H1 (cell line): ENCODE measurements around the gene SYMPK. TPM values are rescaled to one million over a fixed set of nuclear protein-coding genes. Genes with fewer than 3 reads are reported as not detected.

Experiments used
- CTCF ChIA-PET: fragments of 300-600 bp; sonication (Branson Sonifier 250); formaldehyde crosslinking; loops from one replicate; lab custom pipeline; 2021; ENCODE audit not compliant: partially characterized antibody; lab: Charles Lee
- POLR2A ChIA-PET: fragments of 300-600 bp; sonication (Branson Sonifier 250); formaldehyde crosslinking; loops from one replicate; lab custom pipeline; 2021; ENCODE audit warnings: inconsistent platforms; ENCODE audit not compliant: partially characterized antibody; lab: Charles Lee
- DNase-seq, 2 experiments: peaks; one replicate each; pipeline versions ENCODE4 v3.0.0 to v3.0.0-alpha.2; 2010 to 2022; ENCODE audit warnings: low spot score in 2 of 2, low read depth in 1 of 2, mixed read lengths in 1 of 2
- FAIRE-seq: peaks from 2 replicates; lab custom pipeline; 2011; peaks lifted over from hg19 to GRCh38; lab: Jason Lieb, UNC
- H2AFZ ChIP-seq: 2 replicates; pipeline ENCODE4 v1.8.1; 2012; ENCODE audit warnings: low read length, inconsistent platforms
- H2AK5ac ChIP-seq: 2 replicates; pipeline ENCODE4 v1.6.1; 2013; ENCODE audit warnings: low read depth, low read length
- H2BK120ac ChIP-seq: replicated peaks from 2 replicates; pipeline ENCODE3; 2013; ENCODE audit warnings: low read depth, low read length, inconsistent platforms
- H2BK12ac ChIP-seq: 2 replicates; pipeline ENCODE4 v1.6.1; 2013; ENCODE audit warnings: low read depth, low read length
- H2BK15ac ChIP-seq: 2 replicates; pipeline ENCODE4 v1.6.1; 2013; ENCODE audit warnings: low read length
- H2BK20ac ChIP-seq: 2 replicates; pipeline ENCODE4 v1.6.1; 2013; ENCODE audit warnings: low read length
- H2BK5ac ChIP-seq: 2 replicates; pipeline ENCODE4 v1.6.1; 2013; ENCODE audit warnings: low read depth, low read length
- H3K14ac ChIP-seq: 2 replicates; pipeline ENCODE4 v1.6.1; 2013; ENCODE audit warnings: inconsistent platforms; ENCODE audit not compliant: insufficient read length
- H3K18ac ChIP-seq: 2 replicates; pipeline ENCODE4 v1.6.1; 2013; ENCODE audit warnings: low read length; ENCODE audit errors: extremely low read depth
- H3K23ac ChIP-seq: 2 replicates; pipeline ENCODE4 v1.6.1; 2013; ENCODE audit warnings: inconsistent platforms; ENCODE audit not compliant: insufficient read length
- H3K23me2 ChIP-seq: 2 replicates; pipeline ENCODE4 v1.6.1; 2013; ENCODE audit warnings: low read depth, low read length
- H3K27ac ChIP-seq: 2 replicates; pipeline ENCODE4 v1.6.1; 2011; ENCODE audit warnings: low read depth, low read length, inconsistent platforms
- H3K27me3 ChIP-seq, 4 experiments: replicated peaks in 1 of 4; 1 replicate in 1 of 4; 2 replicates in 3 of 4; pipeline versions ENCODE4 v1.6.1 to v1.8.1; 2011 to 2013; ENCODE audit warnings: low read length in 3 of 4, mild to moderate bottlenecking in 3 of 4, inconsistent platforms in 2 of 4, mixed read lengths in 2 of 4, moderate library complexity in 1 of 4; ENCODE audit not compliant: control insufficient read depth in 3 of 4, insufficient read depth in 3 of 4; ENCODE audit errors: extremely low read depth in 1 of 4
- H3K36me3 ChIP-seq, 4 experiments: 2 replicates each; pipeline versions ENCODE4 v1.6.1 to v1.8.1; 2011 to 2013; ENCODE audit warnings: mild to moderate bottlenecking in 4 of 4, low read length in 3 of 4, moderate library complexity in 2 of 4, control low read depth in 1 of 4, inconsistent platforms in 1 of 4; ENCODE audit not compliant: insufficient read depth in 4 of 4, control insufficient read depth in 2 of 4
- H3K4ac ChIP-seq: replicated peaks from 2 replicates; pipeline ENCODE3; 2013; ENCODE audit warnings: low read length, low read depth, mixed read lengths, inconsistent platforms; ENCODE audit not compliant: insufficient read length
- H3K4me1 ChIP-seq, 4 experiments: replicated peaks in 1 of 4; 1 replicate in 1 of 4; 2 replicates in 3 of 4; pipeline versions ENCODE4 v1.6.1 to v1.8.1; 2011 to 2013; ENCODE audit warnings: low read length in 3 of 4, inconsistent platforms in 2 of 4, mixed read lengths in 1 of 4; ENCODE audit not compliant: insufficient read depth in 4 of 4, control insufficient read depth in 3 of 4
- H3K4me2 ChIP-seq, 2 experiments: 2 replicates each; pipeline versions ENCODE4 v1.6.1 to v1.8.1; 2011 to 2013; ENCODE audit warnings: low read depth in 2 of 2, low read length in 2 of 2, control low read depth in 1 of 2, inconsistent platforms in 1 of 2, mild to moderate bottlenecking in 1 of 2; ENCODE audit not compliant: insufficient read depth in 1 of 2
- H3K4me3 ChIP-seq, 4 experiments: fragments of 200-600, 300-600 bp in 1 of 4; sonication (generic), shearing (Covaris generic), sonication (Bioruptor Twin) in 1 of 4; 2 replicates each; pipeline versions ENCODE4 v1.5.1 to v1.8.1; 2011 to 2016; ENCODE audit warnings: low read length in 4 of 4, low read depth in 3 of 4, control low read depth in 2 of 4, inconsistent platforms in 2 of 4, mild to moderate bottlenecking in 2 of 4, mixed read lengths in 1 of 4, moderate library complexity in 1 of 4; ENCODE audit not compliant: insufficient read depth in 2 of 4; ENCODE audit errors: extremely low read depth in 1 of 4
- H3K56ac ChIP-seq: replicated peaks from 2 replicates; pipeline ENCODE3; 2013; ENCODE audit warnings: low read depth, mild to moderate bottlenecking, mixed read lengths, low read length, inconsistent platforms; ENCODE audit not compliant: insufficient read length
- H3K79me1 ChIP-seq: 2 replicates; pipeline ENCODE4 v1.6.1; 2013; ENCODE audit warnings: low read depth, low read length, control low read depth
- H3K79me2 ChIP-seq, 2 experiments: 2 replicates each; pipeline versions ENCODE4 v1.6.1 to v1.8.1; 2012 to 2013; ENCODE audit warnings: low read length in 2 of 2, mild to moderate bottlenecking in 2 of 2, inconsistent platforms in 1 of 2; ENCODE audit not compliant: insufficient read depth in 2 of 2, control insufficient read depth in 1 of 2
- H3K9ac ChIP-seq, 4 experiments: replicated peaks in 1 of 4; 1 replicate in 1 of 4; 2 replicates in 3 of 4; pipeline versions ENCODE4 v1.6.1 to v1.8.1; 2011 to 2013; ENCODE audit warnings: low read depth in 3 of 4, low read length in 3 of 4, control low read depth in 2 of 4, mild to moderate bottlenecking in 2 of 4, moderate library complexity in 2 of 4, inconsistent platforms in 1 of 4; ENCODE audit errors: extremely low read depth in 1 of 4
- H3K9me3 ChIP-seq, 2 experiments: 2 replicates each; pipeline versions ENCODE4 v1.6.1 to v1.8.1; 2012 to 2013; ENCODE audit warnings: mild to moderate bottlenecking in 2 of 2, moderate library complexity in 2 of 2, control low read depth in 1 of 2, inconsistent platforms in 1 of 2, low read depth in 1 of 2, low read length in 1 of 2, mixed read lengths in 1 of 2; ENCODE audit not compliant: insufficient read depth in 2 of 2
- H4K20me1 ChIP-seq, 2 experiments: replicated peaks in 1 of 2; 2 replicates each; pipeline versions ENCODE3 to v1.8.1; 2011 to 2013; ENCODE audit warnings: inconsistent platforms in 2 of 2, low read length in 2 of 2, mild to moderate bottlenecking in 1 of 2; ENCODE audit not compliant: insufficient read depth in 2 of 2, control insufficient read depth in 1 of 2
- H4K5ac ChIP-seq: 2 replicates; pipeline ENCODE4 v1.6.1; 2013; ENCODE audit warnings: low read length, low read depth, mixed read lengths, inconsistent platforms; ENCODE audit not compliant: insufficient read length
- H4K8ac ChIP-seq: 2 replicates; pipeline ENCODE4 v1.8.0; 2013; ENCODE audit warnings: mild to moderate bottlenecking, moderate library complexity, low read length, inconsistent platforms; ENCODE audit not compliant: insufficient read depth; ENCODE audit errors: extremely low read depth
- H4K91ac ChIP-seq: replicated peaks from 2 replicates; pipeline ENCODE3; 2013; ENCODE audit warnings: low read length, mixed read lengths, inconsistent platforms; ENCODE audit not compliant: insufficient read length
- CBX8 ChIP-seq: fragments of 300-800, 300-1000 bp; sonication (generic); IDR thresholded peaks from 2 replicates; pipeline ENCODE4 v1.7.1; 2016; ENCODE audit warnings: low read depth, low read length, borderline replicate concordance
- CTBP2 ChIP-seq: IDR thresholded peaks from 2 replicates; pipeline ENCODE4 v1.7.0; 2011; ENCODE audit warnings: borderline replicate concordance, mild to moderate bottlenecking, moderate library complexity, mixed read lengths, low read length; ENCODE audit not compliant: insufficient read depth, insufficient read length
- GABPA ChIP-seq: IDR thresholded peaks from 2 replicates; pipeline ENCODE4 v1.6.1; 2011; ENCODE audit warnings: mild to moderate bottlenecking, low read length, moderate library complexity, borderline replicate concordance; ENCODE audit not compliant: insufficient read depth
- HDAC2 ChIP-seq, 2 experiments: fragments of 300-600 bp in 1 of 2; sonication (generic) in 1 of 2; IDR thresholded peaks; 2 replicates each; pipeline ENCODE4 v1.6.1; 2011 to 2012; ENCODE audit warnings: low read depth in 2 of 2, low read length in 2 of 2, mild to moderate bottlenecking in 2 of 2, moderate library complexity in 2 of 2, borderline replicate concordance in 1 of 2, inconsistent platforms in 1 of 2
- JUND ChIP-seq: IDR thresholded peaks from 2 replicates; pipeline ENCODE4 v1.6.1; 2011; ENCODE audit warnings: mild to moderate bottlenecking, improper control_type of control experiment, low read length
- POLR2AphosphoS5 ChIP-seq: IDR thresholded peaks from 2 replicates; pipeline ENCODE4 v1.6.1; 2011; ENCODE audit warnings: low read depth, low read length
- SIN3A ChIP-seq, 2 experiments: IDR thresholded peaks in 1 of 2; conservative IDR thresholded peaks in 1 of 2; 2 replicates each; pipeline ENCODE4 v1.6.1; 2011 to 2012; ENCODE audit warnings: low read length in 2 of 2, improper control_type of control experiment in 1 of 2, low read depth in 1 of 2, mild to moderate bottlenecking in 1 of 2
- SP4 ChIP-seq: IDR thresholded peaks from 2 replicates; pipeline ENCODE4 v1.6.1; 2012; ENCODE audit warnings: low read length, inconsistent platforms
- SUZ12 ChIP-seq: fragments of 200-600 bp; sonication (generic); IDR thresholded peaks from 2 replicates; pipeline ENCODE4 v1.6.1; 2012; ENCODE audit warnings: mild to moderate bottlenecking, inconsistent platforms, low read length, moderate library complexity, mixed read lengths
- TAF7 ChIP-seq: optimal IDR thresholded peaks from 2 replicates; pipeline ENCODE3; 2011; ENCODE audit warnings: low read depth, mild to moderate bottlenecking, inconsistent platforms, low read length, moderate library complexity, borderline replicate concordance
- WGBS, 2 experiments: shearing (Covaris generic) in 1 of 2; methylation state at CpG; one replicate each; pipeline versions ENCODE4 v1.1.6 to v1.1.7; 2013 to 2015; ENCODE audit warnings: low lambda C conversion rate in 2 of 2, mixed read lengths in 2 of 2, inconsistent platforms in 1 of 2, low coverage in 1 of 2, missing lambda C conversion rate in 1 of 2; ENCODE audit not compliant: insufficient replicate concordance in 2 of 2, insufficient coverage in 1 of 2, insufficient read length in 1 of 2; ENCODE audit errors: extremely low coverage in 1 of 2, missing lambda C conversion rate in 1 of 2; 5-methylcytosine and 5-hydroxymethylcytosine counted together
- polyA plus RNA-seq, 7 experiments: library from polyadenylated mRNA; depleted of rRNA in 3 of 7; stranded (reverse) in 5 of 7; unstranded in 2 of 7; fragments of >200 nt in 5 of 7; fragments of 200-250 nt in 2 of 7; gene quantifications; 1 replicate in 5 of 7; 2 replicates in 1 of 7; 4 replicates in 1 of 7; pipeline versions ENCODE4 v1.2.1 to v1.2.3, GENCODE V29; 2011 to 2013; ENCODE audit warnings: missing spikeins in 2 of 7, mixed read lengths in 2 of 7
- total RNA-seq: library from RNA; stranded (reverse); fragmentation: NEBNext Ultra II Directional; extraction: Animal tissue kit (Norgen Biotek cat#: 25700); gene quantifications from 2 replicates; pipeline ENCODE4 v1.2.1, GENCODE V29; 2021
- TF ChIP-seq, protein P1 (sequence below): IDR thresholded peaks from 2 replicates; pipeline ENCODE4 v1.6.1; 2012; ENCODE audit warnings: low read length, inconsistent platforms

SYMPK gene
- total and polyA plus RNA-seq, 2 of the 8 experiments (the other 6 are each of a cell fraction or from before 2014, with no cell fraction given): 93.6 to 99.5 TPM

DNA sequence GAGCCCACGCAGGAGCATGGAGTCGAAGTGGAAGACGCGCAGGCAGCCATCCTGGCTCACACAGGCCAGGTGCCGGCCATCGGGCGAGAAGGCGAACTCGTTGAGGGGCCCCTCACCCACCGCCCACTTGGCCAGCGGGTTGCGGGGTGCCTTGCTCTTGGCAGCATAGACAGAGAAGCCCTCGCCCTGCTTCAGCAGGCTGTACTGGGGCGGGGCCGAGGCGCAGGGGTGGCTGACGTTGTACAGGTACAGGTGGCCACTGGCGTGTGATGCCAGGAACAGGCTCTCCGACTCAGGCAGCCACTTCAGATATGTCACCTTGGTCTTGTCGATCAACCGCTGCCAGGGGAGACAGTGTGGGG lies 76.4 kb downstream of the SYMPK start:
- no peak overlapping the region for H3K4me2 ChIP-seq
- H3K23me2 ChIP-seq: no peaks in the 10 kb centered on the region; the same call in 1 of the 2 replicates
- H2BK5ac ChIP-seq: no peak overlapping the region
- 97% methylated on average over 21 of the region's 21 CpGs; no CpG with 5 or more reads in 1 of the 2 experiments for WGBS, 2 experiments
- no peaks in the 10 kb centered on the region for H3K27me3 ChIP-seq
- no peaks in the 10 kb centered on the region for H3K9me3 ChIP-seq
- no peak overlapping the region for H3K14ac ChIP-seq
- DNase-seq (no peak), FAIRE-seq (no peak)
- no peak overlapping the region; the same call in 1 of the 2 replicates for H4K8ac ChIP-seq
- H2BK20ac ChIP-seq: no peak overlapping the region
- no peak overlapping the region for H2BK12ac ChIP-seq
- peaks cover 11 to 18% of the 10 kb centered on the region in 2 experiments for H4K20me1 ChIP-seq
- H3K18ac ChIP-seq: no peak overlapping the region
- peaks cover 0 to 5% of the 10 kb centered on the region in 2 experiments; a peak in 2 of 4 replicates for H3K79me2 ChIP-seq
- no peak overlapping the region for H3K56ac ChIP-seq
- H3K23ac ChIP-seq: no peak overlapping the region
- H4K91ac ChIP-seq: no peak overlapping the region
- no peak overlapping the region for H3K4ac ChIP-seq
- H3K9ac ChIP-seq: no peak overlapping the region
- no peak overlapping the region for H3K27ac ChIP-seq
- peaks cover 9% of the 10 kb centered on the region for H3K79me1 ChIP-seq
- no peak overlapping the region for H2AK5ac ChIP-seq
- peaks cover 0 to 10% (median 6%) of the 10 kb centered on the region in 4 experiments; a peak in 4 of 7 replicates for H3K4me1 ChIP-seq
- H2BK120ac ChIP-seq: no peak overlapping the region
- CTCF ChIA-PET: interaction anchor here (1.6 to 2.7 kb wide), 2 partner anchors 12 to 22 kb away, joined by 3 to 9 read pairs; no protein-coding TSS in a partner anchor
- H4K5ac ChIP-seq: no peak overlapping the region
- POLR2A ChIA-PET: interaction anchor here (1.1 to 1.5 kb wide), 4 partner anchors 9 to 15 kb away, joined by 3 read pairs; no protein-coding TSS in a partner anchor
- H2AFZ ChIP-seq: no peak overlapping the region
- H3K36me3 ChIP-seq: peaks cover 4 to 32% (median 18%) of the 10 kb centered on the region in 4 experiments; a peak in 6 of 8 replicates
- no peak overlapping the region for H2BK15ac ChIP-seq
- H3K4me3 ChIP-seq: no peak overlapping the region
- TF ChIP-seq CBX8: no peak
- no peak for TF ChIP-seq CTBP2
- TF ChIP-seq GABPA: no peak
- TF ChIP-seq, protein P1, sequence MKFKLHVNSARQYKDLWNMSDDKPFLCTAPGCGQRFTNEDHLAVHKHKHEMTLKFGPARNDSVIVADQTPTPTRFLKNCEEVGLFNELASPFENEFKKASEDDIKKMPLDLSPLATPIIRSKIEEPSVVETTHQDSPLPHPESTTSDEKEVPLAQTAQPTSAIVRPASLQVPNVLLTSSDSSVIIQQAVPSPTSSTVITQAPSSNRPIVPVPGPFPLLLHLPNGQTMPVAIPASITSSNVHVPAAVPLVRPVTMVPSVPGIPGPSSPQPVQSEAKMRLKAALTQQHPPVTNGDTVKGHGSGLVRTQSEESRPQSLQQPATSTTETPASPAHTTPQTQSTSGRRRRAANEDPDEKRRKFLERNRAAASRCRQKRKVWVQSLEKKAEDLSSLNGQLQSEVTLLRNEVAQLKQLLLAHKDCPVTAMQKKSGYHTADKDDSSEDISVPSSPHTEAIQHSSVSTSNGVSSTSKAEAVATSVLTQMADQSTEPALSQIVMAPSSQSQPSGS: no peak
- no peak for TF ChIP-seq TAF7
- TF ChIP-seq POLR2AphosphoS5: no peak
- no peak for TF ChIP-seq JUND
- no peak for TF ChIP-seq SUZ12
- no peak for TF ChIP-seq SP4
- TF ChIP-seq HDAC2 (IDR thresholded peaks at IDR 0.05; ENCODE audit: borderline replicate concordance in 1 of 2, low read depth in 2 of 2, low read length in 2 of 2): no peak
- no peak for TF ChIP-seq SIN3A (conservative IDR thresholded peaks at IDR 0.05 in 1 of 2, IDR thresholded peaks at IDR 0.05 in 1 of 2; ENCODE audit: low read depth in 1 of 2, low read length in 2 of 2)
